Ectodermal cell (in vitro differentiated cells): ENCODE results near the gene FGF11.
"Not testable (repeated sequence)": the region's sequence is repeated elsewhere in the genome, so short reads cannot be mapped to it uniquely, and the experiment has no call there.

ENCODE experiments used
- H3K27ac ChIP-seq: 2 replicates; pipeline ENCODE4 v1.7.0; 2013; ENCODE audit warnings: mild to moderate bottlenecking, low read depth, low read length; ENCODE audit not compliant: insufficient read depth, poor library complexity, severe bottlenecking
- H3K27me3 ChIP-seq: 2 replicates; pipeline ENCODE4 v1.7.0; 2013; ENCODE audit warnings: mild to moderate bottlenecking, low read length; ENCODE audit not compliant: insufficient read depth, control insufficient read depth, poor library complexity, severe bottlenecking
- H3K36me3 ChIP-seq: one replicate; pipeline ENCODE4 v1.7.0; 2013; ENCODE audit warnings: low read length; ENCODE audit not compliant: control insufficient read depth, insufficient read depth
- H3K4me1 ChIP-seq: one replicate; pipeline ENCODE4 v1.7.0; 2013; ENCODE audit warnings: low read length; ENCODE audit not compliant: control insufficient read depth, insufficient read depth
- H3K4me3 ChIP-seq: 2 replicates; pipeline ENCODE4 v1.7.0; 2013; ENCODE audit warnings: low read depth, low read length, control low read depth; ENCODE audit not compliant: insufficient read depth
- H3K9me3 ChIP-seq: 2 replicates; pipeline ENCODE4 v1.7.0; 2013; ENCODE audit warnings: mild to moderate bottlenecking, low read length, moderate library complexity; ENCODE audit not compliant: control insufficient read depth
- WGBS, 2 experiments: methylation state at CpG; one replicate each; pipeline ENCODE4 v1.1.7; 2013; ENCODE audit warnings: missing lambda C conversion rate in 2 of 2; 5-methylcytosine and 5-hydroxymethylcytosine counted together

The FGF11 gene

GRCh38 chr17:7480089-7480384 is 40.7 kb downstream of the FGF11 start:
- no peaks in the 10 kb centered on the region for H3K9me3 ChIP-seq
- WGBS, 2 experiments, result 29 to 30% methylated on average over 8 of the region's 8 CpGs
- H3K36me3 ChIP-seq, result no peaks in the 10 kb centered on the region
- peaks cover 42% of the 10 kb centered on the region for H3K4me1 ChIP-seq
- no peaks in the 10 kb centered on the region for H3K27me3 ChIP-seq
- H3K27ac ChIP-seq, result peak overlapping the region; percentile 79
- H3K4me3 ChIP-seq, result peak overlapping the region; percentile 71

GRCh38 chr17:7481275-7481674 is 42.0 kb downstream of the FGF11 start, which contains the start of gene SLC35G6:
Gene SLC35G6 (plus strand): TSS chr17:7481446. CDS start chr17:7481517, 71 bp downstream.
- H3K36me3 ChIP-seq, H3K27ac ChIP-seq, H3K27me3 ChIP-seq, H3K9me3 ChIP-seq, H3K4me3 ChIP-seq: not testable (repeated sequence)
- 68 to 89% methylated on average over 3 to 4 of the region's 4 CpGs for WGBS, 2 experiments
- peaks cover 50% of the 10 kb centered on the region for H3K4me1 ChIP-seq

GRCh38 chr17:7481842-7482741 is 42.8 kb downstream of the FGF11 start:
- not testable (repeated sequence) for H3K27me3 ChIP-seq, H3K4me3 ChIP-seq

GRCh38 chr17:7482742-7483088 is 43.4 kb downstream of the FGF11 start:
- not testable (repeated sequence) for H3K9me3 ChIP-seq, H3K27me3 ChIP-seq, H3K36me3 ChIP-seq
- Histone ChIP-seq H3K4me1 (peaks cover 45% of the 10 kb centered on the region), H3K27ac (peak overlapping the region; percentile 99), H3K4me3 (peak overlapping the region; percentile 62)
- 86 to 88% methylated on average over 6 of the region's 6 CpGs for WGBS, 2 experiments

More at GRCh38 chr17:7481842-7482741, 42.8 kb downstream of the FGF11 start:
- WGBS, 2 experiments, result 89 to 92% methylated on average over 31 of the region's 31 CpGs
- not testable (repeated sequence) for H3K9me3 ChIP-seq, H3K27ac ChIP-seq, H3K36me3 ChIP-seq
- peaks cover 51% of the 10 kb centered on the region for H3K4me1 ChIP-seq

- Histone ChIP-seq H3K9me3 (no peaks in the 10 kb centered on the region), H3K27me3 (no peaks in the 10 kb centered on the region), H3K36me3 (no peaks in the 10 kb centered on the region), H3K4me3 (peak overlapping the region; percentile 62), H3K4me1 (peaks cover 38% of the 10 kb centered on the region), H3K27ac (peak overlapping the region; percentile 99)
- 3 to 4% methylated on average over 38 of the region's 38 CpGs for WGBS, 2 experiments
Measured at GRCh38 chr17:7483255-7484066, 44.1 kb downstream of the FGF11 start.

- 0% methylated on average over 64 of the region's 64 CpGs for WGBS, 2 experiments
- no peaks in the 10 kb centered on the region for H3K9me3 ChIP-seq
- H3K36me3 ChIP-seq, result no peaks in the 10 kb centered on the region
- H3K4me1 ChIP-seq, result peaks cover 35% of the 10 kb centered on the region
- no peaks in the 10 kb centered on the region for H3K27me3 ChIP-seq
- peak within 1 kb of the TSS; percentile 62 for H3K4me3 ChIP-seq
- H3K27ac ChIP-seq, result peak within 1 kb of the TSS; percentile 99
Measured at GRCh38 chr17:7484067-7484918, 45.0 kb downstream of the FGF11 start, which contains the start of gene POLR2A. Gene POLR2A (plus strand): TSS chr17:7484366.

GRCh38 chr17:7484919-7485377 is 45.6 kb downstream of the FGF11 start:
- Histone ChIP-seq H3K4me1 (peaks cover 32% of the 10 kb centered on the region), H3K27me3 (no peaks in the 10 kb centered on the region), H3K27ac (peak overlapping the region; percentile 38)

GRCh38 chr17:7486181-7486580 is 46.9 kb downstream of the FGF11 start:
- Histone ChIP-seq H3K4me3 (peak overlapping the region; percentile 18), H3K27me3 (no peaks in the 10 kb centered on the region), H3K27ac (no peak overlapping the region), H3K36me3 (no peaks in the 10 kb centered on the region), H3K9me3 (no peaks in the 10 kb centered on the region), H3K4me1 (peaks cover 28% of the 10 kb centered on the region)
- 77 to 83% methylated on average over 2 to 3 of the region's 3 CpGs for WGBS, 2 experiments

More at GRCh38 chr17:7484919-7485377, 45.6 kb downstream of the FGF11 start:
- WGBS, 2 experiments, result 0 to 1% methylated on average over 19 of the region's 19 CpGs
- H3K36me3 ChIP-seq, result no peaks in the 10 kb centered on the region
- H3K9me3 ChIP-seq, result no peaks in the 10 kb centered on the region
- H3K4me3 ChIP-seq, result peak overlapping the region; percentile 62

GRCh38 chr17:7490144-7490543 is 50.8 kb downstream of the FGF11 start:
- Histone ChIP-seq H3K4me3 (no peak overlapping the region), H3K27me3 (no peaks in the 10 kb centered on the region), H3K27ac (no peak overlapping the region), H3K36me3 (no peaks in the 10 kb centered on the region), H3K4me1 (peaks cover 10% of the 10 kb centered on the region), H3K9me3 (no peaks in the 10 kb centered on the region)
- WGBS, 2 experiments, result 88% methylated on average over 8 of the region's 8 CpGs
